H1 (cell line): ENCODE measurements around the gene PLA1A.

ENCODE experiments used
- ASH2L ChIP-seq: fragments of 200-600, 300-600 bp; sonication (generic); IDR thresholded peaks from one replicate; pipeline ENCODE4 v1.7.1; 2017; ENCODE audit warnings: low read length
- CEBPB ChIP-seq: IDR thresholded peaks from 2 replicates; pipeline ENCODE4 v1.6.1; 2012; ENCODE audit warnings: low read depth, low read length
- CHD2 ChIP-seq: IDR thresholded peaks from 2 replicates; pipeline ENCODE4 v1.6.1; 2012; ENCODE audit warnings: low read length, improper control_type of control experiment
- HDAC6 ChIP-seq: IDR thresholded peaks from one replicate; pipeline ENCODE4 v1.7.1; 2012; ENCODE audit warnings: low read depth, mild to moderate bottlenecking, inconsistent platforms, low read length, moderate library complexity
- JUN ChIP-seq: IDR thresholded peaks from 2 replicates; pipeline ENCODE4 v1.6.1; 2011; ENCODE audit warnings: low read depth, mild to moderate bottlenecking, improper control_type of control experiment, low read length
- KDM1A ChIP-seq: fragments of 200-600, 300-600 bp; sonication (generic); IDR thresholded peaks from 2 replicates; pipeline ENCODE4 v1.7.1; 2016; ENCODE audit warnings: mild to moderate bottlenecking, low read length, borderline replicate concordance
- POLR2AphosphoS5 ChIP-seq: IDR thresholded peaks from 2 replicates; pipeline ENCODE4 v1.6.1; 2011; ENCODE audit warnings: low read depth, low read length
- SP2 ChIP-seq: IDR thresholded peaks from 2 replicates; pipeline ENCODE4 v1.6.1; 2012; ENCODE audit warnings: mild to moderate bottlenecking, low read length, inconsistent platforms
- ZNF274 ChIP-seq: IDR thresholded peaks from 2 replicates; pipeline ENCODE4 v1.7.0; 2012; ENCODE audit warnings: low read length, borderline replicate concordance; ENCODE audit errors: extremely low read depth
- TF ChIP-seq, protein P1 (sequence below): IDR thresholded peaks from 2 replicates; pipeline ENCODE4 v1.6.1; 2012; ENCODE audit warnings: low read length, inconsistent platforms
- TF ChIP-seq, protein P2 (sequence below), 3 experiments: IDR thresholded peaks; 1 replicate in 2 of 3; 2 replicates in 1 of 3; pipeline versions ENCODE4 v1.5.1 to v1.6.1; 2011; ENCODE audit warnings: low read length in 3 of 3, mild to moderate bottlenecking in 3 of 3, inconsistent platforms in 2 of 3, low read depth in 1 of 3, moderate library complexity in 1 of 3; ENCODE audit not compliant: insufficient read depth in 1 of 3; ENCODE audit errors: control extremely low read depth in 1 of 3

DNA sequence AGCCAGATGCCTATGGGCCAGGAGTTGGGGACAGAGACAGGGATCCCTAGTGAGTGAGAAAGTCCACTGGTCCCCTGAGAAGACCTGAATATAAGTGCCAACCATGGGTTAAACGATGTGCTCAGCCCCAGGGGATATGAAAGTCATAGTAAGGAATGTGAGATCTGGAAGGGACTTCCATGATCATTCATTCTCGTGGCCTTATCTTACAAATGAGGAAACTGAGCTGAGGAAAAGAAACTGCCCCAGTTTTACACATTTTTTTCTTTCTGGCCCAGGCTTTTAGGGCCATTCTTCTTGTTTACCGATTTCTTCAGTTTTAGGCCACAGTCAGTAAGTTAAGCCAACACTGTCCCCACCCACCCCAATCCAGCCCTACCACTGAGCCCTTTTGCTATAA lies 49.3 kb upstream of the PLA1A start:
- no peak for TF ChIP-seq ASH2L
- TF ChIP-seq, protein P1, sequence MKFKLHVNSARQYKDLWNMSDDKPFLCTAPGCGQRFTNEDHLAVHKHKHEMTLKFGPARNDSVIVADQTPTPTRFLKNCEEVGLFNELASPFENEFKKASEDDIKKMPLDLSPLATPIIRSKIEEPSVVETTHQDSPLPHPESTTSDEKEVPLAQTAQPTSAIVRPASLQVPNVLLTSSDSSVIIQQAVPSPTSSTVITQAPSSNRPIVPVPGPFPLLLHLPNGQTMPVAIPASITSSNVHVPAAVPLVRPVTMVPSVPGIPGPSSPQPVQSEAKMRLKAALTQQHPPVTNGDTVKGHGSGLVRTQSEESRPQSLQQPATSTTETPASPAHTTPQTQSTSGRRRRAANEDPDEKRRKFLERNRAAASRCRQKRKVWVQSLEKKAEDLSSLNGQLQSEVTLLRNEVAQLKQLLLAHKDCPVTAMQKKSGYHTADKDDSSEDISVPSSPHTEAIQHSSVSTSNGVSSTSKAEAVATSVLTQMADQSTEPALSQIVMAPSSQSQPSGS, result no peak
- TF ChIP-seq POLR2AphosphoS5, result no peak
- TF ChIP-seq, protein P2, sequence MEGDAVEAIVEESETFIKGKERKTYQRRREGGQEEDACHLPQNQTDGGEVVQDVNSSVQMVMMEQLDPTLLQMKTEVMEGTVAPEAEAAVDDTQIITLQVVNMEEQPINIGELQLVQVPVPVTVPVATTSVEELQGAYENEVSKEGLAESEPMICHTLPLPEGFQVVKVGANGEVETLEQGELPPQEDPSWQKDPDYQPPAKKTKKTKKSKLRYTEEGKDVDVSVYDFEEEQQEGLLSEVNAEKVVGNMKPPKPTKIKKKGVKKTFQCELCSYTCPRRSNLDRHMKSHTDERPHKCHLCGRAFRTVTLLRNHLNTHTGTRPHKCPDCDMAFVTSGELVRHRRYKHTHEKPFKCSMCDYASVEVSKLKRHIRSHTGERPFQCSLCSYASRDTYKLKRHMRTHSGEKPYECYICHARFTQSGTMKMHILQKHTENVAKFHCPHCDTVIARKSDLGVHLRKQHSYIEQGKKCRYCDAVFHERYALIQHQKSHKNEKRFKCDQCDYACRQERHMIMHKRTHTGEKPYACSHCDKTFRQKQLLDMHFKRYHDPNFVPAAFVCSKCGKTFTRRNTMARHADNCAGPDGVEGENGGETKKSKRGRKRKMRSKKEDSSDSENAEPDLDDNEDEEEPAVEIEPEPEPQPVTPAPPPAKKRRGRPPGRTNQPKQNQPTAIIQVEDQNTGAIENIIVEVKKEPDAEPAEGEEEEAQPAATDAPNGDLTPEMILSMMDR (IDR thresholded peaks at IDR 0.05; ENCODE audit: control extremely low read depth in 1 of 3, insufficient read depth in 1 of 3, low read depth in 1 of 3, low read length in 3 of 3), result no peak
- TF ChIP-seq HDAC6, result no peak
- TF ChIP-seq CHD2, result no peak
- TF ChIP-seq ZNF274, result no peak
- no peak for TF ChIP-seq JUN
- no peak for TF ChIP-seq CEBPB
- TF ChIP-seq KDM1A, result no peak
- no peak for TF ChIP-seq SP2
